ENCODE data around the gene LSP1.

DNA sequence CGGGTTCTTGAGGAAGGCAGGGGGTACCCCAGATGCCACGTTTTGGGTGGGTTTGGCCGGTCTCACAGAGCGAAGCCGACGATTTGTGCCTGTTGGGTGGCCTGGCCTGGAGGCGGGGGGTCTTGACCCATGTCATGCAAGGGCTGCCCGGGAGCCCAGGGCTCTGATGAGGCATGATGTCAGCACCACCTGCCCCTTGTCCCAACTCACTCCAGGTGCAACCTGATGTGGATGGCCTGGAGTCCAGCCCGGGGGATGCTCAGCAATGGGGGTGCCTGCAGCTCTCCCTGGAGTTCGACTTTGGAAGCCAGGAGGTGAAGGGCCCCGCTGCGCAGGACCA is 17.2 kb upstream of the LSP1 start:
- no peak for TF ChIP-seq CTCF (IDR thresholded peaks at IDR 0.05)
- TF ChIP-seq POLR2AphosphoS5 (IDR thresholded peaks at IDR 0.05; ENCODE audit: low read depth, low read length): no peak

Measured in Panc1 (cell line).